ENCODE data around the gene ABCB6.

Gene ABCB6

GRCh38 chr2:219163156-219163555 lies 55.6 kb downstream of the ABCB6 start:
- H3K4me1 Mint-ChIP-seq, result peaks cover 20% of the 10 kb centered on the region
- no peak for TF ChIP-seq CTCF (IDR thresholded peaks at IDR 0.05)
- DNase-seq, result no peak
- H3K36me3 Mint-ChIP-seq (ENCODE audit: low read depth), result no peaks in the 10 kb centered on the region
- H3K27ac Mint-ChIP-seq, result no peak overlapping the region
- no peak overlapping the region for H3K4me3 Mint-ChIP-seq
- H3K27me3 Mint-ChIP-seq (ENCODE audit: low read depth, poor library complexity), result peaks cover 39% of the 10 kb centered on the region
- no peaks in the 10 kb centered on the region for H3K9me3 Mint-ChIP-seq

GRCh38 chr2:219161097-219161496 lies 57.7 kb downstream of the ABCB6 start:
- Mint-ChIP-seq H3K9me3 (no peaks in the 10 kb centered on the region), H3K27ac (no peak overlapping the region), H3K27me3 (ENCODE audit: low read depth, poor library complexity) (peaks cover 43% of the 10 kb centered on the region), H3K4me1 (peaks cover 15% of the 10 kb centered on the region), H3K4me3 (peak overlapping the region; percentile 89), H3K36me3 (ENCODE audit: low read depth) (peaks cover 10% of the 10 kb centered on the region)
- no peak for DNase-seq
- TF ChIP-seq CTCF (IDR thresholded peaks at IDR 0.05), result no peak

- H3K9me3 Mint-ChIP-seq, result no peaks in the 10 kb centered on the region
- H3K4me3 Mint-ChIP-seq, result peak within 1 kb of the TSS; percentile 89
- H3K27ac Mint-ChIP-seq, result peak within 1 kb of the TSS; percentile 98
- peak; percentile 97 for DNase-seq
- peak; percentile 99 for TF ChIP-seq CTCF (IDR thresholded peaks at IDR 0.05)
- H3K27me3 Mint-ChIP-seq (ENCODE audit: low read depth, poor library complexity), result peaks cover 39% of the 10 kb centered on the region
- H3K4me1 Mint-ChIP-seq, result peaks cover 15% of the 10 kb centered on the region
- peaks cover 10% of the 10 kb centered on the region for H3K36me3 Mint-ChIP-seq (ENCODE audit: low read depth)
Observed at GRCh38 chr2:219160186-219161017, 58.4 kb downstream of the ABCB6 start, which contains the start of gene NHEJ1. Gene NHEJ1, minus strand, starts transcription at chr2:219160815. Its CDS starts 2,453 bp downstream, at chr2:219158362.
